ENCODE data around the gene RABL3.
"Not testable (repeated sequence)": the region's sequence is repeated elsewhere in the genome, so short reads cannot be mapped to it uniquely, and the experiment has no call there.

RABL3 gene

DNA sequence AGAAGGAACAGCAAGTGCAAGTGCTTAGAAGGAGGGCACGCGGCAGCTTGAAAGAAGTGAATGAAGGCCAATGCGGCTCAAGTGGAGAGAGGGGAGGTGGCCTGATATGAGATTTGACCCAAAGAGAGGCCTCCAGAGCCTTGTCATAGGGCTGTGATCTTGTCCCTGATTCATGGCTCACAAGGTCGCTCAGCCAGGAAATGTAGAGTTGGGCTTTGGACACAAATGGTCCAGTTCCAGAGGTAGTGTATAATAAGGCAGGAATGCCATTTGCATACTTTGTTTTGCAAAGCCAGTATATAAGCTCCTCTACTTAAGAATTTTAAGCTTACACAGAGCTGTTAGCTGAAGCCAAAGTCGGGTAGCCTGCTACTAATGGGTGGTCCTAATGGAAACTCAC, 94.0 kb downstream of the RABL3 start:
- no peak for DNase-seq (ENCODE audit: low read depth in 3 of 3, low spot score in 1 of 3)

DNA sequence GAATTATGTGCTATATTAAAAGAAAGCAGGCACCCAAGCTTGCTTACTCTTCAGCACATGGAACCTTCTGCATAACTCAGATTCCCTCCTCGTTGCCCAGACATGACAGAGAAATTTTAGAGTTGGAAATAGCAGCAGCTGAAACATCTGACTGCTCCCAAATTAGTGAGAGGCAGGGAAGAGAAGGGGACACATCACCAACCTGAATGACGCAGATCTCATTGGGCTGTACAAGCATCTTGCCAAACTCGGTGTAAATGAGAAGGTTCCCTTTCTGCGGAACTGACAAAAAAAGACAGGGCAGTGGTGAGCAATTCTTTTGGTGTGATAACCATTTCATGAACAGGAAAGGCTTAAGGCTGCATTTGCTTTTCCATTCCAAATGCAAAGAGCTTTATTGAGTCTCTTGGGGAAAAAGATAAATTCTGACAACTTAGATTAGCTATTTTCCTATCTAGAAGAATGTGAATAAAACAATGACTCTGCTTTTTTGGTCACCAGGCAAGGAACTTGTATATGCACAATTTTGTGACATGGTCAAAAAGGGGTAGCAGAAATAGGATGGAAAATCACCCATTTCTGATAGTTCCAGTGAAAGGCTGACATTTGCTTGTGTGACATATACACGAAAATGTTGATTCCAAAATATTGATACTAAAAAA, 95.4 kb downstream of the RABL3 start:
- no peak for DNase-seq (ENCODE audit: low read depth in 3 of 3, low spot score in 1 of 3)

DNA sequence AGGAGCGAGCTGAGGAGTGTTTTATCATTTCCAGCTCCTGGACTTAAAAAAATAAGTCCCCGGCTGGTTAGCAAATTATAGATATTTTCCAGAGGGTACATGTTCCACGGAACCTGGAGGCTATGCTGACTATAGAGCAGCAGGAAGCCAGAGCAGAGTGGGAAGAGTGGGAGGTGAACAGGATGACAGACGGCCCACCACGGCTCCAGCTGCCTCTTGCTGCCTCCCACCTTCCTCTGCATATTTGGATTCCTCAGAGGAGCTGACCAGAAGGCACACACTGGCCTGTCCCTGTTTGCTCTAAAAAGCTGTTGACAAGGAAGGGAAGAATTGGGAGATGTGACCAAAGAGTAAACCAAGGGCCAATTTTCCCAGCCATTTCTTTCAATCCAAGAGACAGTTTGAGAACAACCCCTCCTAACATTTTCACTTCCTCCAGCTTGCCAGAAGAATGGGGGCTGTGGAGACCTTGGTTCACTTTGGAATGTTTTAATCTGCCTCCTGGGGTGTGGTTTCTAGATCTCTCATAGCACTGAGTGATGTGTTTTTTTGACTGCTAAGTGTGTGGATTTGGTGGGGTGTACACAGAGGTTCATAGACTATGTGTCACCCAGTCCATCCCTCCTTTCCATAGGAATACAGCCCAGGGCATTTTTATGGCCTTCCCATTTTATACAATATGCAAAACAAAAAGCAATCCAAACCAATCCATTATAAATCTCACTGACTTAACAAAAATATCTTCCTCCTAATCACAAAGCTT, 97.1 kb downstream of the RABL3 start:
- DNase-seq (ENCODE audit: low read depth in 3 of 3, low spot score in 1 of 3), result no peak

DNA sequence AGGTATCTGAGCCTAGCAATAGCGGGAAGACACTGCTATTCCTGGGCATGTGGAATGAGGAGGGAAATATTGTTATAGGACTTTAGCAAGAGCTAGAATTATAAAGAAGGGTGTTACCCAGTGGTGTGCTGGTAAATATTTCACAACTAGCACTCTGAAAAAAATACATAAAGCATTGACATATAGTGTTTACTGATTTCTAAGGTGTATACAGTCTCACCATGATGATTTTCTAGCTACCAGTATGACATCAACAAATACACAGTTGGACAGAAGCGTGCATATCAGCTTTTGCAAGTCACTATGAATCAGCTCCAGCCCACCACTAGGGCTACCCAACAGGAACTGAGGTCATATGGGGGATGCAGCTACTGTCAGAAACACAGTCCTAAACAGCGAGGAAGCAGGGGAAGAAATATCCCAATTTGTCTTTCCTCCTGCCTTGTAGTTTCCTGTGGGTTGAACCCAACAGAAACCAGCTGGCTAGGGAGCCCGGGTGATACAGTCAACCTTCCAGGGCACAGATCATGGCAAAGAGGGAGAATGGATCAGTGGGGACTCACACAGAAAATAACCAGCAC, 99.9 kb downstream of the RABL3 start:
- DNase-seq (ENCODE audit: low read depth in 3 of 3, low spot score in 1 of 3), result no peak

DNA sequence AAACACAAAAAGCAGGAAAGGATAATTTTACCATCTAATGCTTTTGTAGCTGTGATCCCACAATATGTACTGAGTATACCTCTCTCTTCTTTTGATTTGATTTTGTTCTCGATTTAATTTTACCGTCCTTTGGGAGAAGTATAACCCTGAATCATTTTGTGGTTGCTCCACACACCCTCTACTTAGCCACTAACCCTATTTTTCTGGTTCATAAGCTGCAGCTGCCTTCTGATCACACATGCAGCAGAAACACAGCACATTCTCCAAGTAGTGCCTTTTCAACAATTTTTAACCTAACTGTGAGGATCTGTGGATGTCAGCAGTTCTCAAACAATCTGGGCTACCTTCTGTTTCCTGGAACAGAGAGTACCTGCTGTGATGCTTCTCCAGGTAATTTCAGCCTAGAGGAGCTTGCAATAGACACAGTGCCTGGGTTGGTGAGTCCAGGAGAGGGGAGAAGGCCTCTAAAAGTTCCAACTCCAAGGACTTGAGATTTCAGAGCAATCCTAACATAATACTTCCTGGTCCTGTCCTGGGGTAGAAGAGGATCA, 100.5 kb downstream of the RABL3 start:
- no peak for DNase-seq (ENCODE audit: low read depth in 3 of 3, low spot score in 1 of 3)

DNA sequence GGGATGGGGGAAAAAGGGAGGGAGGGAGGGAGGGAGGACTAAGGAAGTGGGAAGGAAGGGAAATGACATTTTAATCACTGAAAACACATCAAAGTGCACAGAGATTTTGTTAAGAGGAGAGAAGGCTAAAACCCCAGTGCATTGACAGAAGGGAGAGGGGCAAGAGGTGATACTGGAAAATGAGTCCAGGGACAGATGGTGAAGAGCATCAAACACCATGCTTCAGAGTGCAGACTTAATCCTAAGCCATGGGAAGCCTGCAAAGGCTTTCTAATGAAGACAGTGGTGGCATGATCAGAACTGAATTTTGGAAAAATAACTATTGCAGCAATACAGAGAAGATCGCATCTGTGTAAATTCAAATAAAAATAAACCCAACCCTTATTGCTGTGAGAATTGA, 102.1 kb downstream of the RABL3 start:
- no peak for DNase-seq (ENCODE audit: low read depth in 3 of 3, low spot score in 1 of 3)

DNA sequence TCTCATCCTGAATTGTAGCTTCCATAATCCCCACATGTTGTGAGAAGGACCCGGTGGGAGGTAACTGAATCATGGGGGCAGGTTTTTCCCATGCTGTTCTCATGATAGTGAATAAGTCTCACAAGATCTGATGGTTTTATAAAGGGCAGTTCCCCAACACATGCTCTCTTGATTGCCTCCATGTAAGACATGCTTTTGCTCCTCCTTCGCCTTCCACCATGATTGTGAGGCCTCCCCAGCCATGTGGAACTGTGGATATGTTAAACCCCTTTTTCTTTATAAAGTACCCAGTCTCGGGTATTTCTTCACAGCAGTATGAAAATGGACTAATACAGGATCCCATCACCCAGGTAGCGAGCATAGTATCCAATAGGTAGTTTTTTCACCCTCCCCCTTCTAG, 103.5 kb downstream of the RABL3 start:
- not testable (repeated sequence) for DNase-seq (ENCODE audit: low read depth in 3 of 3, low spot score in 1 of 3)

DNA sequence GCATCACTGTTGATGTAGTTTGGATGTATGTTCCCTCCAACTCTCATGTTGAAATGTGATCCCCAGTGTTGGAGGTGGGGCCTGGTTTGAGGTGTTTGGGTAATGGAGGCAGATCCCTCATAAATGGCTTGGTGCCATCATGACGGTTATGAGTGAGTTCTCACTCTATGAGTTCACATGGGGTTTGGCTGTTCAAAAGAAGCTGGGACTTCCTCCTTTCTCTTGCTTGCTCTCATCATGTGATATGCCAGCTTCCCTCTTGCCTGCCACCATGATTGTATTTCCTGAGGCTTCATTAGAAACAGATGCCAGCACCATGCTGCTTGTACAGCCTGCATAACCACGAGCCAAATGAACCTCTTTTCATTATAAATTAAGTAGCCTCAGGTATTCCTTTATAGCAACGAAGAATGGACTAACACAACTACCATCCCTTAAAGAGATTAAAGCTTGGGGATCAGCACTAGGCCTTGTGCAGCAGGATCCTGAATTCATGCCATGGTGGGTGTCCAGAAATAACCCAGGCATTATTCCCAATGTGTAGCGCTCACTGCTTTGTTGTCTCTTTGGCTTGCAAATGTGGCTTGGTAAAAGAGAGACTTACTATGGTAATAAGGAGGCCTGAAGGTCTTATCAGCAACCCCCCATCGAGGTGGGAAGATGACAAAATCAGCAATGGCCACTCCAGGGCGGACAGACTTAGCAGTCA, 104.3 kb downstream of the RABL3 start:
- no peak for DNase-seq (ENCODE audit: low read depth in 3 of 3, low spot score in 1 of 3)

DNA sequence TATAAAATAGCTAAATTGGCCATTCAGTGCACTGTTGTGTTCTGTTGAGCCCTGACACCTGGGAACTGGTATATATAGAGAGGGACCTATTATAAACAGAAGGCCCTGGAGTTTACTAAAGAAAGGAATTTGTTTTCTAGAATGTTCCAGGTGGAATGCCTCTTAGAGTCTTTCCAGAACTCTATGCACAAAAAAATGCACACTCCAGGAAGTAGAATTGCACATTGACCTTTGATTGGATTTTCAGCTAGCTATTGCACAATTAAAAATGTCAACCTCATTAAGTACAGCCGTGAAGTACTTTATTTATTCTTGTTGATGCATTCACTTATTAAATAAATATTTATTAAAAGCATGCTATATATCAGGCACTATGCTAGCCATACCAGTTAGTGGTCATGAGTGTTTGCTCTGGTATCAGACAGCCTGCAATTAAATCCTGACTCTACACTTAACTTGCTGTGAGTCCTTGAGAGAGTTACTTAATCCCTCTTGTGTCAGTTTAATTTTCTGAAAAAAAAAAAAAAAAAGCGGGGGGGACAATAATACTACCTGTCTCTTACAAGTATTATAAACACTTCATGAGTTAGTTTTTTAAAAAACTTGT, 105.4 kb downstream of the RABL3 start:
- no peak for DNase-seq (ENCODE audit: low read depth in 3 of 3, low spot score in 1 of 3)

Measured in stimulated activated CD4-positive, alpha-beta T cell treated with anti-CD3 and anti-CD28 coated beads, TNF-alpha, amount 100 ng/mL, for 1 hour (primary cell).